ENCODE data around the gene SASH3.
A peak's percentile ranks its signal among the peaks of the same experiment; 100 is the strongest.

Gene SASH3

GRCh38 chrX:129813662-129814368 lies 34.1 kb downstream of the SASH3 start:
- DNase-seq (ENCODE audit: insufficient read length, low spot score) (no peak), FAIRE-seq (no peak)
- TF ChIP-seq CTCF (IDR thresholded peaks at IDR 0.05; ENCODE audit: insufficient read depth, missing control alignments) = no peak

GRCh38 chrX:129818123-129818522 lies 38.4 kb downstream of the SASH3 start:
- FAIRE-seq = no peak
- no peak for DNase-seq (ENCODE audit: insufficient read length, low spot score)
- TF ChIP-seq CTCF (IDR thresholded peaks at IDR 0.05; ENCODE audit: insufficient read depth, missing control alignments) = no peak

DNA sequence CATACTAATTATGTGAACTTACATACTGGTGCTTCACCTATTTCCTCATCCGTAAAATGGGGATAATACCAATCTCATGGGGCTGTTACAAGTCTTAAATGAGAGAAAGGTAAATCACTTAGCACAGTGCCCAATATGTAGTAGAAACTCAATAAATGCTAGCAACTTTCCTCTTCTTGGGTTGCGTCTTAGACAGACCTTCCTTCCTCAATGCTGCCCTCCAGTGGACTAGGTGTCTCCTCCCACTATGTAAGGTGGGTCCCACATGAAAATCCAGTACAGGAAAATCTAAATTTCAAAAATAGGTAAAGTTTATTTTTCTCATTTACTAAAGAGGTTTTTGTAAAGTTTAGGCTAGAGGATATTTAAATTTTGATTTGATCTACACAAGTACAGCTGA lies 43.4 kb downstream of the SASH3 start:
- TF ChIP-seq CTCF (IDR thresholded peaks at IDR 0.05; ENCODE audit: insufficient read depth, missing control alignments) = peak; percentile 28
- no peak for DNase-seq (ENCODE audit: insufficient read length, low spot score)
- FAIRE-seq = no peak

DNA sequence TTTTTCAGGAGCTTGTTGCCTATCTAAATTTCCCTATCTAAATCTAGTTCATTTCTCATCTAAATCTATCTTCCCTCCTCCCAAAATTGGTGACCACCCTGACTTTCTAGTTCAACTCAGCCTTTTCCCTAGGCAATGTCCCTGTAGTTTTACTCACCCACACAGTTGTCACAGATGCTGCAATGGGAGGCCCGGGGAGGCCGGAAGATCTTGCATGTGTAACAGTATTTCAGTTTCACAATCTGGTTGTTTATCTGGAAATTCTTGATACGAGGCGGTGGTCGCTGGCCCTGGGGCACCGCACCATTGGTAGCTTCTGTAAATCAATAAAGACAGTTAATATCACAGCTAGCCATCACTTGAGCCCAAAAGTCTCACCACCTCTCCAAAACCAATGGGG lies 43.8 kb downstream of the SASH3 start:
- FAIRE-seq (no peak), DNase-seq (ENCODE audit: insufficient read length, low spot score) (no peak)
- TF ChIP-seq CTCF (IDR thresholded peaks at IDR 0.05; ENCODE audit: insufficient read depth, missing control alignments) = no peak

- DNase-seq (ENCODE audit: insufficient read length, low spot score) = no peak
- TF ChIP-seq CTCF (IDR thresholded peaks at IDR 0.05; ENCODE audit: insufficient read depth, missing control alignments) = no peak
- no peak for FAIRE-seq
Observed at GRCh38 chrX:129824620-129825019, 44.9 kb downstream of the SASH3 start.

DNA sequence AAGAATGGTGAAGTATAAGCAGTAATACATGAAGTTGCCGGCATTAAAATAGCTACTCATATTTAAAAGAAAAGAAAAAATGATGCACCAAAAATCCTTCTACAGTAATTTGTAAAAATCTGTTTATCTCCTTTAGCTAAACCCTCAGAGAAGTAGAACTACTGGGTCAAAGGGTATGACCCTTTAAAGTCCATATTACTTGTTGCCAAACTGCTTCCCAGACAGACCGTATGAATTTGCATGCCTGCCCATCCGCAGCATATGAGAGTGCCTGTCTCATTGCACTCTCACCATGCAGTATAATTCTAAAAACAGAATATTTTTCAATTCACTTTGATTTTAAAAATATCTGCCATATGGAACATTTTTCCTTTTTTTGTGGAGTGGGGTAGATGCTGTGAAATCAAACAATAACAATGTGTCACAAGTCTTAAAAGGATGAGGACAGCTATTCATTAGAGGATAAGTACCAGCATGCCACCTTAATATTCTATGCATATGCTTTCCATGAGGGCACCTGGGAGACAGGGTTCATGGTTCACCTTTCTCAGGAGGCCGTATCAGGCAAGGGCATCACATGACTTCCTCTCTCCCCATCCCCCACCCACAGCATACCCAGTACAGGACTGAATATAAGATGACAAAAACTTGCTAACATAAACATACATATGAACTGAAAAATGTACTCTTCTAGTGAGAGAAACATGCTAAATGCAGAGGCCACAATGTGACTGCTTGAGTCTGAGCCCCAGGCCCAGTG lies 46.2 kb downstream of the SASH3 start:
- DNase-seq (ENCODE audit: insufficient read length, low spot score) = no peak
- no peak for FAIRE-seq
- no peak for TF ChIP-seq CTCF (IDR thresholded peaks at IDR 0.05; ENCODE audit: insufficient read depth, missing control alignments)

DNA sequence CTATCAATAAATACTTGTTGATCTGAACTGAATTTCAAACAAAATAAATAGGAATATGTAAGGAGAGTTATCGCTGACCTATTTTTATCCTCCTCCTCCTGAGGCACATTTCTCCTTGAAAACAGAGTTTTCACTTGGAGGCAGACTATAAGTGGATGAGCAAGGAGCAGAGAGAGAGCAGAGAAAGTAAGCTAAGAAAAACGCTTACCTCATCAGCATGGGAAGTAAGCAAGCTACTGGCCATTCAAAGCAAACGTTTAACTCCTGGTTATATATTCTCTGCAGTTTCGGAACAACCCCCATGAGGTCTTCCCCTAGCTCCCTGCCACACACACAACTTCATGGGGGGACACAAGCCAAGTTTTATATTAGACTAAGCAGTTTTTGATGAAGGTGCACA lies 50.7 kb downstream of the SASH3 start:
- DNase-seq (ENCODE audit: insufficient read length, low spot score) (no peak), FAIRE-seq (no peak)
- TF ChIP-seq CTCF (IDR thresholded peaks at IDR 0.05; ENCODE audit: insufficient read depth, missing control alignments) = no peak

Measured in D721Med (cell line).